Esophagus squamous epithelium (tissue), 4 donors: ENCODE data around the gene NENF.

Source experiments
- POLR2A ChIP-seq, 4 donors: fragments of 450-650 bp; IDR thresholded peaks; one replicate each; pipeline ENCODE4 v1.6.1; 2017; ENCODE audit warnings: antibody characterized with exemption in 4 of 4, mild to moderate bottlenecking in 4 of 4, moderate library complexity in 3 of 4
- TF ChIP-seq, protein P1 (sequence below), 6 experiments: fragments of 450-650 bp in 4 of 6; fragments of 200-600 bp in 2 of 6; sonication (generic) in 2 of 6; IDR thresholded peaks; one replicate each; pipeline ENCODE4 v1.5.1; 2016 to 2019; ENCODE audit warnings: antibody characterized with exemption in 6 of 6, mild to moderate bottlenecking in 4 of 6, moderate library complexity in 4 of 6

DNA sequence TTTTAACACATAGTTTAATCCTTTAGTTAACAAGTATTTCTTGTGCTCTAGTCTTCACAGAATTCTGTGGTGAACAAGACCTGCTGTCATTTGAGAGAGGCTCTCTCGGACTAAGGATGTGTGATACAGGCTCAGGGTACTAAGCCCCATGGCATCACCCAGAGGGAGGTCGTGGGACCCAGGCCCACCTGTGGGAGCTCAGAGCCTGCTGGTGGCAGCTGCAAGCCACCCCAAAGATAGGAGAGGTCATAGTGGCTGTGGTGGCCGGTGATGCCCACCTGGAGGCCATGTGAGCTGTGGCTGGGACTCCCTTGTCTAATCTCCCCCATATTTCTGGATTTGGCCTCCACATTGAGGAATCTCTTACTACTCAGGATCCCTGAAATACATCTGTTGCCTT lies 22.0 kb downstream of the NENF start:
- TF ChIP-seq POLR2A (IDR thresholded peaks at IDR 0.05) = no peak
- TF ChIP-seq, protein P1, sequence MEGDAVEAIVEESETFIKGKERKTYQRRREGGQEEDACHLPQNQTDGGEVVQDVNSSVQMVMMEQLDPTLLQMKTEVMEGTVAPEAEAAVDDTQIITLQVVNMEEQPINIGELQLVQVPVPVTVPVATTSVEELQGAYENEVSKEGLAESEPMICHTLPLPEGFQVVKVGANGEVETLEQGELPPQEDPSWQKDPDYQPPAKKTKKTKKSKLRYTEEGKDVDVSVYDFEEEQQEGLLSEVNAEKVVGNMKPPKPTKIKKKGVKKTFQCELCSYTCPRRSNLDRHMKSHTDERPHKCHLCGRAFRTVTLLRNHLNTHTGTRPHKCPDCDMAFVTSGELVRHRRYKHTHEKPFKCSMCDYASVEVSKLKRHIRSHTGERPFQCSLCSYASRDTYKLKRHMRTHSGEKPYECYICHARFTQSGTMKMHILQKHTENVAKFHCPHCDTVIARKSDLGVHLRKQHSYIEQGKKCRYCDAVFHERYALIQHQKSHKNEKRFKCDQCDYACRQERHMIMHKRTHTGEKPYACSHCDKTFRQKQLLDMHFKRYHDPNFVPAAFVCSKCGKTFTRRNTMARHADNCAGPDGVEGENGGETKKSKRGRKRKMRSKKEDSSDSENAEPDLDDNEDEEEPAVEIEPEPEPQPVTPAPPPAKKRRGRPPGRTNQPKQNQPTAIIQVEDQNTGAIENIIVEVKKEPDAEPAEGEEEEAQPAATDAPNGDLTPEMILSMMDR (IDR thresholded peaks at IDR 0.05) = no peak
